B cell (primary cell): Measurements from ENCODE around the gene PUM1. TPM values are rescaled to one million over a fixed set of nuclear protein-coding genes. Genes with fewer than 3 reads are reported as not detected.

Experiments used
- ATAC-seq: fragments of 200-7000 bp; cut with Tn5 transposase; one replicate; pipeline ENCODE4 v1.10.0; 2021; ENCODE audit warnings: low read depth, mild to moderate bottlenecking, moderate number of reproducible peaks, moderate library complexity
- CTCF ChIA-PET: fragments of 350-600 bp; sonication (Branson Sonifier 250); formaldehyde crosslinking; loops from one replicate; lab custom pipeline; 2021; ENCODE audit warnings: antibody characterized with exemption, inconsistent platforms; lab: Charles Lee
- POLR2A ChIA-PET: fragments of 350-600 bp; sonication (Branson Sonifier 250); formaldehyde crosslinking; loops from one replicate; lab custom pipeline; 2021; ENCODE audit warnings: antibody characterized with exemption; lab: Charles Lee
- DNase-seq: peaks from one replicate; pipeline ENCODE4 v3.0.0; 2013
- H2AFZ ChIP-seq: 2 replicates; pipeline ENCODE4 v1.6.1; 2012; ENCODE audit warnings: mild to moderate bottlenecking, low read depth, low read length; ENCODE audit not compliant: insufficient read depth, poor library complexity, severe bottlenecking
- H3K27ac ChIP-seq, 2 donors: 1 replicate in 1 of 2; 2 replicates in 1 of 2; pipeline ENCODE4 v1.5.1; 2012 to 2013; ENCODE audit warnings: low read length in 2 of 2, mild to moderate bottlenecking in 2 of 2, moderate library complexity in 1 of 2
- H3K27me3 ChIP-seq, 4 experiments: fragments of 200-600 bp in 1 of 4; sonication (generic) in 1 of 4; replicated peaks in 1 of 4; 1 replicate in 2 of 4; 2 replicates in 2 of 4; pipeline versions ENCODE4 v1.6.1 to v1.7.0; 2013 to 2016; ENCODE audit warnings: low read length in 3 of 4, mild to moderate bottlenecking in 2 of 4, mixed read lengths in 1 of 4, moderate library complexity in 1 of 4; ENCODE audit not compliant: insufficient read depth in 4 of 4, control insufficient read depth in 3 of 4; ENCODE audit errors: control extremely low read depth in 1 of 4
- H3K36me3 ChIP-seq, 2 experiments: replicated peaks in 1 of 2; 1 replicate in 1 of 2; 2 replicates in 1 of 2; pipeline versions ENCODE4 v1.6.1 to v1.7.1; 2013; ENCODE audit warnings: low read length in 1 of 2; ENCODE audit not compliant: insufficient read depth in 2 of 2, control insufficient read depth in 1 of 2; ENCODE audit errors: control extremely low read depth in 1 of 2, extremely low read depth in 1 of 2
- H3K4me1 ChIP-seq, 2 donors: fragments of 200-600 bp in 1 of 2; sonication (generic) in 1 of 2; 1 replicate in 1 of 2; 2 replicates in 1 of 2; pipeline versions ENCODE4 v1.5.1 to v1.6.1; 2013 to 2017; ENCODE audit warnings: low read length in 2 of 2; ENCODE audit not compliant: control insufficient read depth in 2 of 2, insufficient read depth in 2 of 2
- H3K4me2 ChIP-seq: replicated peaks from 2 replicates; pipeline ENCODE3; 2012; ENCODE audit warnings: mild to moderate bottlenecking, low read depth, low read length; ENCODE audit not compliant: poor library complexity, severe bottlenecking
- H3K4me3 ChIP-seq, 5 experiments: fragments of 200-600 bp in 1 of 5; sonication (generic) in 1 of 5; 1 replicate in 3 of 5; 2 replicates in 2 of 5; pipeline versions ENCODE4 v1.5.1 to v1.7.0; 2011 to 2016; ENCODE audit warnings: low read length in 4 of 5, mild to moderate bottlenecking in 4 of 5, low read depth in 2 of 5, control low read depth in 1 of 5, moderate library complexity in 1 of 5; ENCODE audit not compliant: insufficient read depth in 1 of 5; ENCODE audit errors: control extremely low read depth in 1 of 5, extremely low read depth in 1 of 5
- H3K79me2 ChIP-seq: fragments of 200-600 bp; sonication (generic); one replicate; pipeline ENCODE4 v1.6.0; 2016; ENCODE audit warnings: low read length; ENCODE audit not compliant: control insufficient read depth, insufficient read depth
- H3K9ac ChIP-seq: fragments of 200-600 bp; sonication (generic); 2 replicates; pipeline ENCODE4 v1.6.1; 2017; ENCODE audit warnings: mild to moderate bottlenecking, low read length, moderate library complexity
- H3K9me3 ChIP-seq, 3 donors: one replicate each; pipeline versions ENCODE4 v1.6.1 to v1.7.1; 2013; ENCODE audit warnings: low read length in 2 of 3; ENCODE audit not compliant: control insufficient read depth in 2 of 3, insufficient read depth in 1 of 3; ENCODE audit errors: control extremely low read depth in 1 of 3
- H4K20me1 ChIP-seq: 2 replicates; pipeline ENCODE4 v1.6.0; 2012; ENCODE audit warnings: mild to moderate bottlenecking, low read length; ENCODE audit not compliant: insufficient read depth, control insufficient read depth, poor library complexity, severe bottlenecking
- H3K27ac Mint-ChIP-seq: one replicate; pipeline ENCODE4 v1.8.0; 2021; ENCODE audit warnings: mixed read lengths
- H3K27me3 Mint-ChIP-seq: one replicate; pipeline ENCODE4 v1.8.0; 2021; ENCODE audit warnings: mixed read lengths
- H3K4me1 Mint-ChIP-seq: one replicate; pipeline ENCODE4 v1.8.0; 2021; ENCODE audit warnings: mixed read lengths
- H3K4me3 Mint-ChIP-seq: one replicate; pipeline ENCODE4 v1.8.0; 2021; ENCODE audit warnings: mixed read lengths
- H3K9me3 Mint-ChIP-seq: one replicate; pipeline ENCODE4 v1.8.0; 2022; ENCODE audit warnings: mixed read lengths; ENCODE audit not compliant: insufficient read depth
- CTCF ChIP-seq: fragments of 200-600 bp; IDR thresholded peaks from one replicate; pipeline ENCODE4 v1.8.0; 2022; ENCODE audit warnings: antibody characterized with exemption, mild to moderate bottlenecking
- EZH2 ChIP-seq: IDR thresholded peaks from 2 replicates; pipeline ENCODE4 v1.6.1; 2012; ENCODE audit warnings: borderline replicate concordance, low read depth, mild to moderate bottlenecking, moderate library complexity, low read length; ENCODE audit not compliant: insufficient read depth, poor library complexity, severe bottlenecking
- WGBS: methylation state at CpG from one replicate; pipeline ENCODE4 v1.1.5; 2013; ENCODE audit warnings: missing lambda C conversion rate; ENCODE audit not compliant: insufficient coverage; 5-methylcytosine and 5-hydroxymethylcytosine counted together
- intact Hi-C: fragments of 100-400 bp; cut with micrococcal nuclease; formaldehyde crosslinking; loops from one replicate; pipeline ENCODE4 v1.10.0; 2022
- polyA plus RNA-seq: library from polyadenylated mRNA; depleted of rRNA; stranded (reverse); fragments of >200 nt; gene quantifications from 2 replicates; pipeline ENCODE4 v1.2.3, GENCODE V29; 2012
- total RNA-seq, 2 donors: library from RNA; stranded (reverse); fragments of 120-200 nt in 1 of 2; gene quantifications; 1 replicate in 1 of 2; 2 replicates in 1 of 2; pipeline versions ENCODE4 v1.2.3 to v1.2.4, GENCODE V29; 2013 to 2022

PUM1 gene
- total and polyA plus RNA-seq, 2 donors (not counting 1 experiment from before 2014, with no cell fraction given), result 52.8 to 177 TPM

GRCh38 chr1:30899577-30900389 is 165.7 kb downstream of the PUM1 start:
- ChIA-PET POLR2A (no interaction called here), CTCF (interaction anchor here (2.1 kb wide), 1 partner anchor 11 kb away, joined by 7 read pairs; no protein-coding TSS in a partner anchor)
- Mint-ChIP-seq H3K27me3 (peaks cover 27% of the 10 kb centered on the region), H3K4me3 (peak overlapping the region; percentile 2), H3K9me3 (no peaks in the 10 kb centered on the region), H3K27ac (no peak overlapping the region), H3K4me1 (peaks cover 14% of the 10 kb centered on the region)
- Histone ChIP-seq H3K79me2 (no peaks in the 10 kb centered on the region), H3K4me1 (peaks cover 8 to 10% of the 10 kb centered on the region in 2 donors), H3K9ac (no peak overlapping the region), H3K4me2 (no peak overlapping the region), H2AFZ (no peak overlapping the region), H3K4me3 (no peak overlapping the region), H3K36me3 (no peaks in the 10 kb centered on the region), H3K27ac (no peak overlapping the region), H4K20me1 (no peaks in the 10 kb centered on the region), H3K27me3 (peaks cover 0 to 19% (median 6%) of the 10 kb centered on the region in 4 experiments), H3K9me3 (peaks cover 0 to 3% (median 0%) of the 10 kb centered on the region in 3 donors)
- TF ChIP-seq CTCF (no peak), EZH2 (no peak)
- ATAC-seq (no peak), DNase-seq (no peak)
- intact Hi-C loops, result loop anchor here (10.0 kb wide), 1 partner anchor 45 kb away; no protein-coding TSS in a partner anchor
- 93% methylated on average over 6 of the region's 13 CpGs for WGBS
